AG04449 (cell line): ENCODE measurements around the gene CLEC4F.

ENCODE experiments used
- CTCF ChIA-PET: fragments of 350-600 bp; formaldehyde crosslinking; extraction: SDS; loops from one replicate; lab custom pipeline; 2021; ENCODE audit warnings: antibody characterized with exemption; lab: Yijun Ruan, JAX
- POLR2A ChIA-PET: fragments of 400-600, 350-600 bp; formaldehyde crosslinking; extraction: SDS; loops from one replicate; lab custom pipeline; 2020; ENCODE audit warnings: antibody characterized with exemption, inconsistent platforms; lab: Yijun Ruan, JAX
- DNase-seq: peaks from one replicate; pipeline ENCODE4 v3.0.0-alpha.2; 2010; ENCODE audit warnings: low read depth, low spot score
- H3K4me3 ChIP-seq: 2 replicates; pipeline ENCODE4 v1.5.1; 2011; ENCODE audit warnings: low read depth, mild to moderate bottlenecking, control low read depth, low read length
- CTCF ChIP-seq: IDR thresholded peaks from one replicate; pipeline ENCODE4 v1.5.1; 2011; ENCODE audit warnings: mild to moderate bottlenecking, moderate library complexity, low read length, control low read depth, inconsistent platforms; ENCODE audit not compliant: insufficient read depth; ENCODE audit errors: missing control alignments

The CLEC4F gene

GRCh38 chr2:70775141-70775540 is 45.3 kb downstream of the CLEC4F start:
- no peak overlapping the region for H3K4me3 ChIP-seq
- ChIA-PET POLR2A (no interaction called here), CTCF (interaction anchor here (1.2 kb wide), 1 partner anchor 10 kb away, joined by 6 read pairs; no protein-coding TSS in a partner anchor)
- DNase-seq, result no peak
- no peak for TF ChIP-seq CTCF

- no peak for DNase-seq
- CTCF ChIA-PET, result no interaction called here
- H3K4me3 ChIP-seq, result no peak overlapping the region
- no peak for TF ChIP-seq CTCF
- POLR2A ChIA-PET, result no interaction called here
These were observed 47.8 kb downstream of the CLEC4F start for GRCh38 chr2:70772486-70773155.

- H3K4me3 ChIP-seq, result no peak overlapping the region
- TF ChIP-seq CTCF, result no peak
- no peak for DNase-seq
- POLR2A ChIA-PET, result no interaction called here
- CTCF ChIA-PET, result no interaction called here
These were observed 49.0 kb downstream of the CLEC4F start for GRCh38 chr2:70771446-70771845.

GRCh38 chr2:70769450-70769849 is 50.9 kb downstream of the CLEC4F start:
- TF ChIP-seq CTCF, result no peak
- DNase-seq, result no peak
- ChIA-PET CTCF (interaction anchor here (0.9 kb wide), 1 partner anchor 11 kb away, joined by 3 read pairs; no protein-coding TSS in a partner anchor), POLR2A (no interaction called here)
- no peak overlapping the region for H3K4me3 ChIP-seq

GRCh38 chr2:70768590-70769085 is 51.8 kb downstream of the CLEC4F start:
- POLR2A ChIA-PET, result no interaction called here
- no peak for TF ChIP-seq CTCF
- H3K4me3 ChIP-seq, result no peak overlapping the region
- CTCF ChIA-PET, result interaction anchor here (1.0 kb wide), 1 partner anchor 55 kb away, joined by 3 read pairs; no protein-coding TSS in a partner anchor
- DNase-seq, result no peak

- H3K4me3 ChIP-seq, result peak within 1 kb of the TSS; percentile 32
- no peak for TF ChIP-seq CTCF
- ChIA-PET POLR2A (no interaction called here), CTCF (interaction anchor here (0.8 to 1.0 kb wide), 2 partner anchors 20 to 55 kb away, joined by 3 read pairs; no protein-coding TSS in a partner anchor)
- DNase-seq, result no peak
These were observed 52.5 kb downstream of the CLEC4F start, which contains the start of gene ADD2 for GRCh38 chr2:70767699-70768589. ADD2 (minus strand) TSS chr2:70768200; CDS start chr2:70706408, 61,792 bp downstream.
